NK-92 (cell line): Measurements from ENCODE around the gene P2RX1.
"Not testable (repeated sequence)": the region's sequence is repeated elsewhere in the genome, so short reads cannot be mapped to it uniquely, and the experiment has no call there.

Experiments
- DNase-seq: peaks from one replicate; lab custom pipeline; 2025; ENCODE audit not compliant: unreplicated experiment; lab: John Stamatoyannopoulos, UW

P2RX1 gene

GRCh38 chr17:3952186-3952585, 35.9 kb upstream of the P2RX1 start:
- DNase-seq, result no peak

- no peak for DNase-seq
These were observed 35.2 kb upstream of the P2RX1 start for GRCh38 chr17:3951420-3951819.

- no peak for DNase-seq
These were observed 34.7 kb upstream of the P2RX1 start for GRCh38 chr17:3951003-3951402.

GRCh38 chr17:3950584-3950983, 34.3 kb upstream of the P2RX1 start:
- no peak for DNase-seq

GRCh38 chr17:3949418-3949817, 33.2 kb upstream of the P2RX1 start:
- DNase-seq, result no peak

GRCh38 chr17:3948551-3948950, 32.3 kb upstream of the P2RX1 start:
- DNase-seq, result not testable (repeated sequence)

GRCh38 chr17:3947318-3947810, 31.1 kb upstream of the P2RX1 start:
- DNase-seq, result no peak

GRCh38 chr17:3946711-3947235, 30.5 kb upstream of the P2RX1 start:
- no peak for DNase-seq

GRCh38 chr17:3944485-3945388, 28.5 kb upstream of the P2RX1 start:
- no peak for DNase-seq

- no peak for DNase-seq
These were observed 27.1 kb upstream of the P2RX1 start for GRCh38 chr17:3943240-3943891.

- DNase-seq, result no peak
These were observed 24.9 kb upstream of the P2RX1 start for GRCh38 chr17:3940965-3941698.

GRCh38 chr17:3937359-3937758, 21.1 kb upstream of the P2RX1 start:
- DNase-seq, result no peak

GRCh38 chr17:3935825-3936355, 19.6 kb upstream of the P2RX1 start:
- DNase-seq, result no peak

GRCh38 chr17:3935140-3935542, 18.9 kb upstream of the P2RX1 start:
- DNase-seq, result no peak

GRCh38 chr17:3929764-3930163, 13.5 kb upstream of the P2RX1 start:
- DNase-seq, result no peak

- no peak for DNase-seq
These were observed 12.9 kb upstream of the P2RX1 start for GRCh38 chr17:3929181-3929580.

GRCh38 chr17:3928406-3928805, 12.1 kb upstream of the P2RX1 start:
- DNase-seq, result no peak

GRCh38 chr17:3927628-3928340, 11.5 kb upstream of the P2RX1 start:
- no peak for DNase-seq

GRCh38 chr17:3926860-3927627, 10.8 kb upstream of the P2RX1 start:
- DNase-seq, result no peak
